BLaER1 treated with 17β-estradiol and CSF1 and Interleukin-3, amounts not matched to agents 10 nM and 100 nM (cell line): Measurements from ENCODE around the gene MZB1.
"Not testable (repeated sequence)": the region's sequence is repeated elsewhere in the genome, so short reads cannot be mapped to it uniquely, and the experiment has no call there.

ENCODE experiments used
- H3K27ac ChIP-seq, 11 experiments: shearing (Covaris generic); formaldehyde crosslinking; 2 replicates each; pipeline ENCODE4 v1.8.1; 2022
- H3K27me3 ChIP-seq, 11 experiments: shearing (Covaris generic); formaldehyde crosslinking; 2 replicates each; pipeline ENCODE4 v1.8.1; 2022
- H3K36me3 ChIP-seq, 11 experiments: shearing (Covaris generic); formaldehyde crosslinking; 2 replicates each; pipeline ENCODE4 v1.8.1; 2022
- H3K4me1 ChIP-seq, 10 experiments: shearing (Covaris generic); formaldehyde crosslinking; 2 replicates each; pipeline ENCODE4 v1.8.1; 2022
- H3K4me2 ChIP-seq, 11 experiments: shearing (Covaris generic); formaldehyde crosslinking; 2 replicates each; pipeline ENCODE4 v1.8.1; 2022
- H3K4me3 ChIP-seq, 10 experiments: shearing (Covaris generic); formaldehyde crosslinking; 2 replicates each; pipeline ENCODE4 v1.8.1; 2022
- H3K9ac ChIP-seq, 11 experiments: shearing (Covaris generic); formaldehyde crosslinking; 2 replicates each; pipeline ENCODE4 v1.8.1; 2022
- H3K9me3 ChIP-seq, 11 experiments: shearing (Covaris generic); formaldehyde crosslinking; replicated peaks in 1 of 11; 2 replicates each; pipeline ENCODE4 v1.8.1; 2022
- H4K20me1 ChIP-seq, 11 experiments: shearing (Covaris generic); formaldehyde crosslinking; 2 replicates each; pipeline ENCODE4 v1.8.1; 2022
- Cebpa-rat ChIP-seq, 11 experiments: shearing (Covaris generic); IDR thresholded peaks; 2 replicates each; pipeline ENCODE4 v1.8.1; 2022

MZB1 gene

GRCh38 chr5:139369181-139369580, 20.5 kb downstream of the MZB1 start:
- no peak overlapping the region; a peak in 1 of 22 replicates for H3K27ac ChIP-seq
- H3K9ac ChIP-seq, result no peak overlapping the region; a peak in 2 of 22 replicates
- no peak for TF ChIP-seq Cebpa-rat (IDR thresholded peaks at IDR 0.05)
- H3K9me3 ChIP-seq, result no peaks in the 10 kb centered on the region
- peaks cover 9 to 52% (median 30%) of the 10 kb centered on the region in 10 experiments; a peak in 15 of 20 replicates for H3K4me1 ChIP-seq
- peaks cover under 1 to 39% (median 12%) of the 10 kb centered on the region in 11 experiments; a peak in 15 of 22 replicates for H4K20me1 ChIP-seq
- peaks cover 92 to 100% (median 100%) of the 10 kb centered on the region in 11 experiments for H3K36me3 ChIP-seq
- H3K27me3 ChIP-seq, result no peaks in the 10 kb centered on the region
- no peak overlapping the region for H3K4me3 ChIP-seq
- H3K4me2 ChIP-seq, result no peak overlapping the region

DNA sequence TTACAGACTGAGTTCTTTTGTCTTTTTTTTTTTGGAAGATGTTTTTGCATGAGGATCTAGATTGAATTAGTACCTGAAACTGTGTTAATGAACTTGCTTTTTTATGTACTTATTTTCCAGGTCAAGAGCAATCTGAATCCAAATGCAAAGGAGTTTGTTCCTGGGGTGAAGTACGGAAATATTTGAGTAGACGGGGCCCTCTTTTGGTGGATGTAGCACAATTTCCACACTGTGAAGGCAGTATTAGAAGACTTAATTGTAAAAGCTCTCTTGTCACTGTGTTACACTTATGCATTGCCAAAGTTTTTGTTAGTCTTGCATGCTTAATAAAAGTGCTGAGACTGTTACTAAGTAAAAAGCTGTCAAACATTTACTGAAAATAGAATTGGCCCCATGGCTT, 21.1 kb downstream of the MZB1 start:
- Histone ChIP-seq H3K4me2 (no peak overlapping the region), H3K27ac (no peak overlapping the region), H3K4me1 (peaks cover 9 to 50% (median 28%) of the 10 kb centered on the region in 10 experiments; a peak in 14 of 20 replicates), H3K9me3 (no peaks in the 10 kb centered on the region), H3K36me3 (peaks cover 92 to 100% (median 100%) of the 10 kb centered on the region in 11 experiments), H3K9ac (no peak overlapping the region; a peak in 2 of 22 replicates), H3K4me3 (no peak overlapping the region), H3K27me3 (no peaks in the 10 kb centered on the region), H4K20me1 (peaks cover 5 to 45% (median 16%) of the 10 kb centered on the region in 11 experiments; a peak in 20 of 22 replicates)
- TF ChIP-seq Cebpa-rat (IDR thresholded peaks at IDR 0.05), result no peak

GRCh38 chr5:139364466-139364865, 25.2 kb downstream of the MZB1 start:
- Histone ChIP-seq H4K20me1 (peaks cover 45 to 75% (median 56%) of the 10 kb centered on the region in 11 experiments), H3K36me3 (peaks cover 78 to 100% (median 95%) of the 10 kb centered on the region in 11 experiments), H3K9ac (no peak overlapping the region), H3K4me1 (peaks cover 0 to 21% (median 9%) of the 10 kb centered on the region in 10 experiments; a peak in 13 of 20 replicates), H3K27ac (no peak overlapping the region), H3K9me3 (no peaks in the 10 kb centered on the region), H3K4me3 (no peak overlapping the region), H3K27me3 (no peaks in the 10 kb centered on the region), H3K4me2 (no peak overlapping the region)
- no peak for TF ChIP-seq Cebpa-rat (IDR thresholded peaks at IDR 0.05)

DNA sequence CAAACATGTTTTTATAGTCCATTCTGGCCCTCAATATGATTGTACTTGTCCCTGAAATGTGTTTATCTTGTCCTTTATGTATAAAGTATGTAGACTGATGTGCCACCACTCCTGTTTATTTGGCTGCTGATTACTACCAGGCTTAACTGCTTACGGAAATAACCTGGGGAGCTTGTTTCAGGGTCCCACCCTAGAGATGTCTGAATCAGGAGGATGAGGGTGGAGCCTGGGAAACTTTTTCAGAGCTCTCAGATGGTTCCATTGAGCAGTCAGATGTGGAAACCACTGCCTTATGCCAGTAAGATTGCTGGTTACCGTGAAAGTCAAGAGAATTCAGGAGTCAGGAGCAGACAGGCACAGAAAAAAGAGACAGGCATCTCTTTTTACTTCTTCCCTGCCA, 25.8 kb downstream of the MZB1 start:
- H3K27me3 ChIP-seq, result no peaks in the 10 kb centered on the region
- no peak overlapping the region for H3K4me2 ChIP-seq
- H3K9ac ChIP-seq, result no peak overlapping the region
- no peak for TF ChIP-seq Cebpa-rat (IDR thresholded peaks at IDR 0.05)
- H3K36me3 ChIP-seq, result peaks cover 78 to 100% (median 95%) of the 10 kb centered on the region in 11 experiments
- H3K4me3 ChIP-seq, result no peak overlapping the region
- no peaks in the 10 kb centered on the region for H3K9me3 ChIP-seq
- peaks cover 51 to 80% (median 62%) of the 10 kb centered on the region in 11 experiments for H4K20me1 ChIP-seq
- H3K27ac ChIP-seq, result no peak overlapping the region
- peaks cover 0 to 20% (median 9%) of the 10 kb centered on the region in 10 experiments; a peak in 12 of 20 replicates for H3K4me1 ChIP-seq

DNA sequence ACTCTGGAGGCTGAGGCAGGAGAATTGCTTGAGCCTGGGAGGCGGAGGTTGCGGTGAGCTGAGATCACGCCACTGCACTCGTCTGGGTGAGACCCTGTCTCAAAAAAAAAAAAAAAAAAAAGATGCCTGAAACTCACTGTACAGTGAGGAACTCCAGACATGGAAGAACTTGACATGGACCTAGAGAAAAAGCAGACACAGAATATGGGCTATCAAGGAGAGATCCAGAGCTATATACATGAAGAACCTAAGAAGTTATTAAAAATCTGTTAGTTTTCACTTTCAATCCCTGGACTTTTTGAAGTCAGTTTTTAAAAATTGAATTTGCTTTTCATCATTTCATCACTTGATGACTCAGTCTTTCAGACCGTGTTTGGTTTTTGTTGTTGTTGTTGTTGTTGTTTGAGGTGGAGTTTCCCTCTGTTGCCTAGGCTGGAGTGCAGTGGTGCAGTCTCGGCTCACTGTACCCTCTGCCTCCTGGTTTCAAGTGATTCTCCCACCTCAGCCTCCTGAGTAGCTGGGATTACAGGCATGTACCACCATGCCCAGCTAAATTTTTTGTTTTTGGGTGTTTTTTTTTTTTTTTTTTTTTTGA, 27.8 kb downstream of the MZB1 start:
- Histone ChIP-seq H3K4me1 (peaks cover 0 to 14% (median 9%) of the 10 kb centered on the region in 10 experiments; a peak in 12 of 20 replicates), H4K20me1 (peaks cover 71 to 95% (median 82%) of the 10 kb centered on the region in 11 experiments), H3K36me3 (peaks cover 78 to 100% (median 94%) of the 10 kb centered on the region in 11 experiments), H3K27me3 (no peaks in the 10 kb centered on the region), H3K4me2 (no peak overlapping the region), H3K4me3 (no peak overlapping the region), H3K9ac (no peak overlapping the region), H3K27ac (no peak overlapping the region), H3K9me3 (no peaks in the 10 kb centered on the region)
- no peak for TF ChIP-seq Cebpa-rat (IDR thresholded peaks at IDR 0.05)

GRCh38 chr5:139360384-139360783, 29.3 kb downstream of the MZB1 start:
- no peak for TF ChIP-seq Cebpa-rat (IDR thresholded peaks at IDR 0.05)

DNA sequence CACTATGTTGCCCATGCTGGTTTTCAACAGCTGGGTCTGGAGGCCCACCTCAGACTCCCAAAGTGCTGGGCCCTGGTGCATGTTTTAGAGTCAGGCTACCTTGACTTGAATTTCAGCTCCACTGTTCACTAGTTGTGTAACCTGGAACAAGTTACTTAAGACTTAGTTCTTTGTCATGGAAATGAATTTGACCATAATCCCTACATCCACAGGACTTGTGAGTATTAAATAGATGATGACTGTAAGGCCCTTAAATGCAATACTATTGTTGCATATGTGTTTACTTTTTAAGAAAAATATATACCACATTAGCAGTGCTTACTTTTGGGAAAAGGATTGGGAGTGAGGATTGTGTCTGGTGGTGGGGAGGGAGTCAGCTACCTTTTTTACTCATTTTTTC, 31.6 kb downstream of the MZB1 start:
- no peak overlapping the region for H3K27ac ChIP-seq
- H3K36me3 ChIP-seq, result peaks cover 67 to 100% (median 89%) of the 10 kb centered on the region in 11 experiments
- no peak for TF ChIP-seq Cebpa-rat (IDR thresholded peaks at IDR 0.05)
- H3K27me3 ChIP-seq, result no peaks in the 10 kb centered on the region
- H4K20me1 ChIP-seq, result peaks cover 84 to 100% (median 93%) of the 10 kb centered on the region in 11 experiments
- no peak overlapping the region for H3K4me3 ChIP-seq
- H3K4me2 ChIP-seq, result no peak overlapping the region
- H3K9me3 ChIP-seq, result peaks cover 0 to 23% (median 11%) of the 10 kb centered on the region in 11 experiments; a peak in 15 of 22 replicates
- H3K4me1 ChIP-seq, result peaks cover 0 to 28% (median 18%) of the 10 kb centered on the region in 10 experiments; a peak in 16 of 20 replicates
- H3K9ac ChIP-seq, result no peak overlapping the region

More at GRCh38 chr5:139360384-139360783, 29.3 kb downstream of the MZB1 start:
- 0 out of 22 replicates have a peak, but pooled peaks cover 0 to 6% (median 0%) of the 10 kb centered on the region in 11 experiments for H3K9me3 ChIP-seq
- H3K4me2 ChIP-seq, result no peak overlapping the region
- H3K9ac ChIP-seq, result no peak overlapping the region
- H4K20me1 ChIP-seq, result peaks cover 83 to 99% (median 90%) of the 10 kb centered on the region in 11 experiments
- H3K4me1 ChIP-seq, result peaks cover 0 to 10% (median 2%) of the 10 kb centered on the region in 10 experiments; a peak in 4 of 20 replicates
- H3K4me3 ChIP-seq, result no peak overlapping the region
- H3K27ac ChIP-seq, result no peak overlapping the region
- peaks cover 72 to 100% (median 94%) of the 10 kb centered on the region in 11 experiments for H3K36me3 ChIP-seq
- no peaks in the 10 kb centered on the region for H3K27me3 ChIP-seq

GRCh38 chr5:139355900-139356299, 33.8 kb downstream of the MZB1 start:
- not testable (repeated sequence) for H3K4me3 ChIP-seq, H3K9ac ChIP-seq, H3K4me2 ChIP-seq, H3K27me3 ChIP-seq, H3K27ac ChIP-seq
- Histone ChIP-seq H4K20me1 (peaks cover 75 to 100% (median 89%) of the 10 kb centered on the region in 11 experiments), H3K9me3 (peaks cover 0 to 23% (median 11%) of the 10 kb centered on the region in 11 experiments; a peak in 15 of 22 replicates), H3K36me3 (peaks cover 65 to 88% (median 78%) of the 10 kb centered on the region in 11 experiments), H3K4me1 (peaks cover 11 to 46% (median 36%) of the 10 kb centered on the region in 10 experiments; a peak in 19 of 20 replicates)

GRCh38 chr5:139354186-139354585, 35.5 kb downstream of the MZB1 start:
- no peaks in the 10 kb centered on the region for H3K27me3 ChIP-seq
- peaks cover 54 to 81% (median 66%) of the 10 kb centered on the region in 11 experiments for H3K36me3 ChIP-seq
- H3K4me2 ChIP-seq, result peak overlapping the region in 6 of 11 experiments; percentile 0 to 80 (median 46); a peak in 5 of 22 replicates
- H3K9ac ChIP-seq, result no peak overlapping the region
- peaks cover 72 to 100% (median 88%) of the 10 kb centered on the region in 11 experiments for H4K20me1 ChIP-seq
- H3K9me3 ChIP-seq, result peaks cover 0 to 23% (median 11%) of the 10 kb centered on the region in 11 experiments; a peak in 15 of 22 replicates
- peaks cover 24 to 59% (median 50%) of the 10 kb centered on the region in 10 experiments for H3K4me1 ChIP-seq
- no peak for TF ChIP-seq Cebpa-rat (IDR thresholded peaks at IDR 0.05)
- peak overlapping the region in 4 of 11 experiments; percentile 16 to 78 (median 76); a peak in 6 of 22 replicates for H3K27ac ChIP-seq
- H3K4me3 ChIP-seq, result no peak overlapping the region

GRCh38 chr5:139347863-139348262, 41.9 kb downstream of the MZB1 start:
- Histone ChIP-seq H3K27ac (peak overlapping the region in 3 of 11 experiments; percentile 12 to 36 (median 17); a peak in 2 of 22 replicates), H3K4me1 (peaks cover 67 to 92% (median 81%) of the 10 kb centered on the region in 10 experiments), H4K20me1 (peaks cover 85 to 100% (median 98%) of the 10 kb centered on the region in 11 experiments), H3K36me3 (peaks cover 26 to 77% (median 55%) of the 10 kb centered on the region in 11 experiments), H3K4me2 (peak overlapping the region; percentile 35 to 64 (median 51); a peak in 17 of 22 replicates)
- not testable (repeated sequence) for H3K27me3 ChIP-seq, H3K9me3 ChIP-seq, H3K4me3 ChIP-seq, H3K9ac ChIP-seq

- peak overlapping the region in 6 of 11 experiments; percentile 85 to 98 (median 90); a peak in 6 of 22 replicates for H3K4me2 ChIP-seq
- not testable (repeated sequence) for H3K4me3 ChIP-seq, H3K27ac ChIP-seq, H3K9ac ChIP-seq, H3K27me3 ChIP-seq, H3K9me3 ChIP-seq
- peaks cover 66 to 79% (median 74%) of the 10 kb centered on the region in 10 experiments for H3K4me1 ChIP-seq
- peaks cover 23 to 67% (median 51%) of the 10 kb centered on the region in 11 experiments for H3K36me3 ChIP-seq
- H4K20me1 ChIP-seq, result peaks cover 80 to 92% (median 82%) of the 10 kb centered on the region in 11 experiments
These were observed 44.3 kb downstream of the MZB1 start for GRCh38 chr5:139345442-139345841.
